Type B pancreatic cell (in vitro differentiated cells): ENCODE results near the gene RASSF9. TPM values are rescaled to one million over a fixed set of nuclear protein-coding genes. Genes with fewer than 3 reads are reported as not detected.

Experiments used
- DNase-seq: peaks from one replicate; pipeline ENCODE4 v3.0.0; 2021; ENCODE audit warnings: mixed read lengths; ENCODE audit not compliant: unreplicated experiment; ENCODE audit errors: extremely low spot score
- H3K27ac Mint-ChIP-seq: 2 replicates; pipeline ENCODE4 v1.8.0; 2021; ENCODE audit warnings: mild to moderate bottlenecking, mixed read lengths
- H3K27me3 Mint-ChIP-seq: 2 replicates; pipeline ENCODE4 v1.8.0; 2021; ENCODE audit warnings: mixed read lengths
- H3K36me3 Mint-ChIP-seq: 2 replicates; pipeline ENCODE4 v1.8.0; 2021; ENCODE audit warnings: mixed read lengths
- H3K4me1 Mint-ChIP-seq: one replicate; pipeline ENCODE4 v1.8.0; 2021; ENCODE audit warnings: mixed read lengths; ENCODE audit not compliant: unreplicated experiment
- H3K4me3 Mint-ChIP-seq: 2 replicates; pipeline ENCODE4 v1.8.0; 2021; ENCODE audit warnings: mild to moderate bottlenecking, mixed read lengths
- H3K9me3 Mint-ChIP-seq: 2 replicates; pipeline ENCODE4 v1.8.0; 2021; ENCODE audit warnings: mixed read lengths
- total RNA-seq: library from RNA; stranded (reverse); gene quantifications from 2 replicates; pipeline ENCODE4 v1.2.1, GENCODE V29; 2021; ENCODE audit warnings: low replicate concordance
- TF ChIP-seq, protein P1 (sequence below): fragments of 200-600 bp; sonication (generic); conservative IDR thresholded peaks from 2 replicates; pipeline ENCODE4 v1.5.0; 2021; ENCODE audit warnings: antibody characterized with exemption, mild to moderate bottlenecking

The RASSF9 gene
- total RNA-seq, 1 donor from 2014 or later = 2.0 TPM

DNA sequence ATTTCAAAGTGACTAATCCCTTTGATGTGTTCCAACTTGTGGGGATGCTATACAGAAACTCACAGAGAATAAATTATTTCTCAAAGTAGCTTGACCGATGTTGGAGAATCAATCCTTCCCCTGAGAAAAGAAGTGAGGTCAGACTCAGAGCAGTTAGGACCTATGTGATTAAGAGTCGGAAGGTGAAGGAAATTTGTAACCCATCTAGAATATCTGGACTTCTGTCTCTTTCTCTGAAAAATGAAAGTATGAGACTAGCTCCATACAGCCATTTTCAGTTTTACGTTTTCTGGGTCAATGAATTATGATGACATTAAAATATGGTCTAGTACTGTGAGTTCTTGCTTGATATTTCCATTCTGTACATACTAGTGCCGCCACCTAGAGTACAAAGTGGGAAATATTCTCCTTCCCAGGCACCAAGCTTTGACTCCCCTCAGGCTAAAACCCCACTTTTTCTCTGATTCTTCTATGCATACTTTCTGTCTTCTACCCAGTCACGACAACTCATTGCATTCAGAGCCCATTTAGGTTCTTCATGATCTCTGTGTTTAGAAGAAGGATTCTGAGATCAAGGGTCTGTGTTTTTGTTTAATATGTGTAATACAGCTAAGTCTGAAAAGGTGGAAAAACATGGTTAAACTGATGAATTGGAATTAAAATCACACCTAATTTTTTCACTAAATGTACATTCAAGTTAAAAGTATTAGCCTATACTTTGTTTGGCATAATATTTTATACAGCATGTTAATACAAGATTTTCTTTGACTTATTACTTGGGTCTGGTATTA lies 31.0 kb upstream of the RASSF9 start:
- peaks cover 7% of the 10 kb centered on the region for H3K9me3 Mint-ChIP-seq
- no peaks in the 10 kb centered on the region for H3K27me3 Mint-ChIP-seq
- no peaks in the 10 kb centered on the region for H3K36me3 Mint-ChIP-seq
- H3K27ac Mint-ChIP-seq = no peak overlapping the region
- no peak for DNase-seq
- H3K4me3 Mint-ChIP-seq = peak overlapping the region; percentile 55
- H3K4me1 Mint-ChIP-seq = peaks cover 4% of the 10 kb centered on the region
- TF ChIP-seq, protein P1, sequence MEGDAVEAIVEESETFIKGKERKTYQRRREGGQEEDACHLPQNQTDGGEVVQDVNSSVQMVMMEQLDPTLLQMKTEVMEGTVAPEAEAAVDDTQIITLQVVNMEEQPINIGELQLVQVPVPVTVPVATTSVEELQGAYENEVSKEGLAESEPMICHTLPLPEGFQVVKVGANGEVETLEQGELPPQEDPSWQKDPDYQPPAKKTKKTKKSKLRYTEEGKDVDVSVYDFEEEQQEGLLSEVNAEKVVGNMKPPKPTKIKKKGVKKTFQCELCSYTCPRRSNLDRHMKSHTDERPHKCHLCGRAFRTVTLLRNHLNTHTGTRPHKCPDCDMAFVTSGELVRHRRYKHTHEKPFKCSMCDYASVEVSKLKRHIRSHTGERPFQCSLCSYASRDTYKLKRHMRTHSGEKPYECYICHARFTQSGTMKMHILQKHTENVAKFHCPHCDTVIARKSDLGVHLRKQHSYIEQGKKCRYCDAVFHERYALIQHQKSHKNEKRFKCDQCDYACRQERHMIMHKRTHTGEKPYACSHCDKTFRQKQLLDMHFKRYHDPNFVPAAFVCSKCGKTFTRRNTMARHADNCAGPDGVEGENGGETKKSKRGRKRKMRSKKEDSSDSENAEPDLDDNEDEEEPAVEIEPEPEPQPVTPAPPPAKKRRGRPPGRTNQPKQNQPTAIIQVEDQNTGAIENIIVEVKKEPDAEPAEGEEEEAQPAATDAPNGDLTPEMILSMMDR = peak; percentile 84

DNA sequence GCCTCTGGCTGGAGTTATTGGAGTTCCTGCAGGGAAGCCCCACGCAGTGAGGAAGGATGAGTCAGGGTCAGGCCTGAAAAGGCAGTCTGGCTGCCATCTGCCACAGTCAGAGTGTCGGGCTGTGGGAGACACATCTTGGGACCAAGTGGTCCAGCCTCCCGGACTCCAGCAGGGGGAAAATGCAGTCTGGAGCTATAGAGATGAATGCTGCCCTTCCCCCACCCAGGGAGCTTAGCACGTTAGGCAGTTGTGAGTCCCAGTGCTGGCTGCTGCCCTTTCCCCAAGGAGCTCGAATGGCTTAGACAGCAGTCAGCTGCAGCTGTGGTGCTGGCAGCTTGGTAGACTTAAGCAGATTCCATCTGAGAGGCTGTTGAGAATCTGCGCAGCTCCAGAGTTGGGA lies 29.7 kb upstream of the RASSF9 start:
- peaks cover 7% of the 10 kb centered on the region for H3K9me3 Mint-ChIP-seq
- no peak overlapping the region for H3K4me3 Mint-ChIP-seq
- DNase-seq = no peak
- TF ChIP-seq, protein P1 = no peak
- no peak overlapping the region for H3K27ac Mint-ChIP-seq
- H3K4me1 Mint-ChIP-seq = peaks cover 4% of the 10 kb centered on the region
- no peaks in the 10 kb centered on the region for H3K27me3 Mint-ChIP-seq
- H3K36me3 Mint-ChIP-seq = no peaks in the 10 kb centered on the region

DNA sequence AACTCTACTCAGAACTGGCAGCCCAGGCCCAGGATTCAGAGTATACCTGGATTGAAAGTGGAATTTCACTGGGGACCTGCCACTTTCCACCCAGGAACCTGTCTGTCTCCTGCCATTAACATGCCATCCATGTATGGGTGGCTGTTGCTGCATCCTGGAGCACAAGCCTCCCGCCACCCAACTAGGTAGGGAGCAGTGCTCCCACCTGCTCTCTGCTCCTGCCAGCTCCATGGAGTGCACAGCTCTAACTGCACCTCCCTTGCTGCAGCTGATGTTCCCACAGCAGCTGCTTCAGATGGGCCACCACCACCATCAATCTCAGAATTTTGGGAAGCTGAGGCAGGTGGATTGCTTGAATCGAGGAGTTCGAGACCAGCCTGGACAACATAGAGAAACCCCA lies 20.8 kb upstream of the RASSF9 start:
- H3K27me3 Mint-ChIP-seq = no peaks in the 10 kb centered on the region

DNA sequence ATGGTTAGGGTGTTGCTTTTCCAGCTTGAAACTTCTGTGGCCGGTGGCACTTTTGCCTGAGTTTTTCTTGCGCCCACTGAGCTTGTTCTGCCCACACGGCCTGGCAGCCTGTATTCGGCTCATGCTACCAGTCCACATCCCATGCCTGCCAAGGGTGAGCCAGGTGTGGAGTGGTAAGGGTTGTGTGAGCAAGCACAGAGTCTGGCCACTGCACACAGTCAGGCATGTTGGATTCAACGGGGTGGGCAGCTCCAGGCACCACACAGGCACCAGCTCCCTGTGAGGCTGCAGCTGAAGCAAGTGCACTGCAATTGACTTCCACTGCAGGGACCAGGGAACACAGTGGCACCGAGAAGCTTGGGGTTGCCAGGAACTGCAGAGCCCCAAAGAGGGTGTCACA lies 19.1 kb upstream of the RASSF9 start:
- Mint-ChIP-seq H3K27me3 (no peaks in the 10 kb centered on the region), H3K36me3 (no peaks in the 10 kb centered on the region), H3K9me3 (peaks cover 5% of the 10 kb centered on the region), H3K27ac (no peak overlapping the region), H3K4me3 (no peak overlapping the region), H3K4me1 (no peaks in the 10 kb centered on the region)
- no peak for DNase-seq
- TF ChIP-seq, protein P1 = no peak

More for the DNA sequence above, 20.8 kb upstream of the RASSF9 start:
- no peak overlapping the region for H3K4me3 Mint-ChIP-seq
- no peak for DNase-seq
- H3K36me3 Mint-ChIP-seq = no peaks in the 10 kb centered on the region
- TF ChIP-seq, protein P1 = no peak
- H3K27ac Mint-ChIP-seq = no peak overlapping the region
- H3K4me1 Mint-ChIP-seq = no peaks in the 10 kb centered on the region
- H3K9me3 Mint-ChIP-seq = peaks cover 5% of the 10 kb centered on the region

DNA sequence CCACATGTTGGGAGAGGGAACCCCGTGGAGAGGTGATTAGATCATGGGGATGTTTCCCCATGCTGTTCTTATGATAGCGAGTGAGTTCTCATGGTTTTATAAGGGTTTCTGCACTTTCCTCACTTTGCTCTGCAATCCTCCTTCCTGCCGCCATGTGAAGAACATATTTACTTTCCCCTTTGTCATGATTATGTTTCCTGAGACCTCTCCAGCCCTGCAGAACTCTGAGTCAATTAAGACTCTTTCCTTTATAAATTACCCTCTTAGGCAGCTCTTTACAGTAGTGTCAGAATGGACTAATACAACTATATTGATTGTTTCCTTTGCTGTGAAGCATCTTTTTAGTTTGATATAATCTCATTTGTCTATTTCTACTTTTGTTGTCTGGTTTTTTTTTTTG lies 13.1 kb upstream of the RASSF9 start:
- no peaks in the 10 kb centered on the region for H3K9me3 Mint-ChIP-seq
- peaks cover 3% of the 10 kb centered on the region for H3K4me1 Mint-ChIP-seq
- H3K36me3 Mint-ChIP-seq = no peaks in the 10 kb centered on the region
- DNase-seq = no peak
- TF ChIP-seq, protein P1 = no peak
- H3K27ac Mint-ChIP-seq = no peak overlapping the region
- no peaks in the 10 kb centered on the region for H3K27me3 Mint-ChIP-seq
- H3K4me3 Mint-ChIP-seq = no peak overlapping the region
